Activated CD4-positive, alpha-beta T cell treated with anti-CD3 and anti-CD28 coated beads, Interleukin-2, Interleukin-6, amounts not matched to agents 100 ng/mL and 50 ng/mL, durations not matched to agents 16 hours and 8 hours (primary cell): ENCODE measurements around the gene SPINK5.
A peak's percentile ranks its signal among the peaks of the same experiment; 100 is the strongest.
"Not testable (repeated sequence)": the region's sequence is repeated elsewhere in the genome, so short reads cannot be mapped to it uniquely, and the experiment has no call there.

Source experiments
- DNase-seq: peaks from one replicate; pipeline ENCODE4 v3.0.0-alpha.2; 2020

Gene SPINK5, protein sequence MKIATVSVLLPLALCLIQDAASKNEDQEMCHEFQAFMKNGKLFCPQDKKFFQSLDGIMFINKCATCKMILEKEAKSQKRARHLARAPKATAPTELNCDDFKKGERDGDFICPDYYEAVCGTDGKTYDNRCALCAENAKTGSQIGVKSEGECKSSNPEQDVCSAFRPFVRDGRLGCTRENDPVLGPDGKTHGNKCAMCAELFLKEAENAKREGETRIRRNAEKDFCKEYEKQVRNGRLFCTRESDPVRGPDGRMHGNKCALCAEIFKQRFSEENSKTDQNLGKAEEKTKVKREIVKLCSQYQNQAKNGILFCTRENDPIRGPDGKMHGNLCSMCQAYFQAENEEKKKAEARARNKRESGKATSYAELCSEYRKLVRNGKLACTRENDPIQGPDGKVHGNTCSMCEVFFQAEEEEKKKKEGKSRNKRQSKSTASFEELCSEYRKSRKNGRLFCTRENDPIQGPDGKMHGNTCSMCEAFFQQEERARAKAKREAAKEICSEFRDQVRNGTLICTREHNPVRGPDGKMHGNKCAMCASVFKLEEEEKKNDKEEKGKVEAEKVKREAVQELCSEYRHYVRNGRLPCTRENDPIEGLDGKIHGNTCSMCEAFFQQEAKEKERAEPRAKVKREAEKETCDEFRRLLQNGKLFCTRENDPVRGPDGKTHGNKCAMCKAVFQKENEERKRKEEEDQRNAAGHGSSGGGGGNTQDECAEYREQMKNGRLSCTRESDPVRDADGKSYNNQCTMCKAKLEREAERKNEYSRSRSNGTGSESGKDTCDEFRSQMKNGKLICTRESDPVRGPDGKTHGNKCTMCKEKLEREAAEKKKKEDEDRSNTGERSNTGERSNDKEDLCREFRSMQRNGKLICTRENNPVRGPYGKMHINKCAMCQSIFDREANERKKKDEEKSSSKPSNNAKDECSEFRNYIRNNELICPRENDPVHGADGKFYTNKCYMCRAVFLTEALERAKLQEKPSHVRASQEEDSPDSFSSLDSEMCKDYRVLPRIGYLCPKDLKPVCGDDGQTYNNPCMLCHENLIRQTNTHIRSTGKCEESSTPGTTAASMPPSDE

DNA sequence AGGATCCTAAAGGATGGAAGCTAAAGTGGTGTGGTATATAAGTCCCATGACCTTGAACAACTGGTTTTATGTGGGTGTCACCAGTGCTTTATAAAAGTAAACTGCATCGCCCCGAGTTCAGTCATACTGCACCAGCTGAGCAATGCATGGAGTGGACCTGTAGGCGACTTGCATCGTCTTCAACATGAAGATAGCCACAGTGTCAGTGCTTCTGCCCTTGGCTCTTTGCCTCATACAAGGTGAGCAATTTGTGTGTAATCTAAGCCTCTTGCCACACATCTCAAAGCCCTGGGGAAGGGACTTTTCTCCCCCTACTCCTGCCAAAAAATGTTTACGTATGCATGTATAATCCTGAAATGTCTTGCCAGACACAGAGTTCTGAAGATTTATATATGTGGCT, at the start of gene SPINK5:
SPINK5 (plus strand) TSS at position 120 of the 400 bp plus-strand sequence; CDS start at position 185, 65 bp downstream.
- DNase-seq, result no peak

DNA sequence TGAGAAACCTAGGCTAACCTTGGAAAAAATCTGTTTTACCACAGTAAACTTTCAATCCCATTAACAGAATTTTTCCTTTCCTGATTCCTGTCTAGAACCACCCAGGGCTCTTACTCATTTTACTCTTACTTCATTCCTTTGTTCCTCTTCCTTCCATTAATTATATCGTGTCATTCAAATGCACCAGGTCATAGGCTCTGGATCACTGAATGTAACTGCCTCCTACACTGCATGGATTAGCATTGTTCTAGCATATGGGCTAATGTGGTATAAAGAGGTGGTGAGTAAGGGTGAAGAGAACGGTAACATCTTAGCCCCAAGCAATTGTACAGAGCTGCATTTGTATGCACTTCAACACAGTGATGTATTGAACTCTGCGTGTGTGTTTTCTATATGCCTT, 49.5 kb upstream of the SPINK5 start:
- DNase-seq, result no peak

DNA sequence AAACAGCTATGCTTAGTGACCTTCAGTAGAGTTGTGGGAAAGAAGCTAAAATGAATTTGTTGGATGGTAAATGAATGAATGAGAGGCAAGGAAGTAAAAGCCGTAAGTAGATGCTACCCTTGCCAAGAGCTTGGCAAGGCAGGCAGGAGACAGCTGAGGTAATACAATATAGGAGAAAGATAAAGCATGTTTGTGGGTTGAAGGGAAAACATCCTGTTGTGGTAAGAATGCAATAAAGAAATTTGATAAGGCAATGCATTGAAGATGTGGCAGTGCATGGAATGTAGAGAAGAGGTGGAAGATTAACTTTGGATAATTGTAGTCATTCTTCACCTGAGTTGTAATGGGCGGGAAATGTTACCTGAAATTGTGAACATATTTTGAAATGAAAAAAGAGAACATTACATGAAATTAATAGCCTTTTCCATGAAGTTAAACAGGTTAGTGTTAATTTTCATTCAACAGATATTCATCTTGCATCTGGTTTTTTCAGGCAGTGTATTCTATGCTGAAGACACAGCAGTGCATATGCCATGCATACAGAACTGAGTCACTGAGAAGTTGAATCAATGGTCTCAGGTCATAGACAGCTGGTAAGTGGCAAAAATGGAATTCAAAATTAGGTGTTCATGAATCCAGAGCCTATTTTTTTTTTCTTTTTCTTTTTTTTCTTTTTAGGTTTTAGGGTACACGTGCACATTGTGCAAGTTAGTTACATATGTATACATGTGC, 43.4 kb upstream of the SPINK5 start:
- DNase-seq, result no peak

DNA sequence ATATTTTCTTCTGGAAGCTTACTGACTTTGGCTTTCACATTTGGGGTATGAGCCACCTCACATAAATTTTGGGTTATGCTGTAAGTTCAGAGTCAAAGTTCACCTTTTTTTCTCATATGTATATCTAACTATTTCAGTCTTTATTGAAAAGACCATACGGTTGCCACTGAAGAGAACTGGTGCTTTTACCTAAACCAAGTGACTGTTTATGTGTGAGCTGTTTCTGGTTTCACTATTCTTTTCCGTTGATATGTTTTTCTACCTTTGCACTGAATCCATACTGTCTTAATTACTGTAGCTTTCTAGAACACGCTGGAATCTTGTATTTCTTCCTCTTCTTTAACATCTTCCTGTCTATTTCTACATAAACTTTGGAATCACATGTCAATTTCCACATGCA, 36.3 kb upstream of the SPINK5 start:
- DNase-seq, result no peak

DNA sequence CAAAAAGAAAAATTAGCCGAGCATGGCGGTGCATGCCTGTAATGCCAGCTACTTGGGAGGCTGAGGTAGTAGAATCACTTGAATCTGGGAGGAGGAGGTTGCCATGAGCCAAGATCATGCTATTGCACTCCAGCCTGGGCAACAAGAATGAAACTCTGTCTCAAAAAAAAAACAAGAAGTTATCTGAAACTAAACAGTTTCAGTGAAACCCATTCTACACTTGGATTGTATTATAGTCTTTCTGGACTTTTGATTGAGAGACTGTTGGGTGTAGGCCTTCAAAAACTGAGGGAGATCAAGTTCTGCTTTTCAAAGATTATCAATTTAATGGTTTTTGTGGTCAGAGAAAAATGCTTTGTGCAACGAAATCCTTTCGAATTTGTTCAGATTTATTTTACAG, 34.6 kb upstream of the SPINK5 start:
- DNase-seq, result no peak

DNA sequence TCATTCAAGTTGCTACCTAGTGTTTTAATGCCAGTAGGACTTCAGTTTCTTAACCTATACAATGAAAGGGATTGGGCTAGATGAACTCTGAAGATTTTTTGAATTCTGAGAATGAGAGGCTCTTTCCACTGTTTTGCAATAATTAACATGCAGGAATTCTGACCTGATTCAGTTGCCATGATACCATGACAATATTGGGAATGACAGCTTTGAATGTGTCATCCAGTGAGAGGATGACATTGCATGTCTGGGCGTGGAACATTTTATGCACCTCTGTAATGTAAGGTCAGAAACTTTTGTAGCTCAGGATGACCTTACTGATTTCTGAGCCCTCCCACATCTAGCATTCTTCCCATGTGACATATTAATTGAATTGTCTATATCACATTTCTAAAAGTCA, 30.6 kb upstream of the SPINK5 start:
- DNase-seq, result no peak

DNA sequence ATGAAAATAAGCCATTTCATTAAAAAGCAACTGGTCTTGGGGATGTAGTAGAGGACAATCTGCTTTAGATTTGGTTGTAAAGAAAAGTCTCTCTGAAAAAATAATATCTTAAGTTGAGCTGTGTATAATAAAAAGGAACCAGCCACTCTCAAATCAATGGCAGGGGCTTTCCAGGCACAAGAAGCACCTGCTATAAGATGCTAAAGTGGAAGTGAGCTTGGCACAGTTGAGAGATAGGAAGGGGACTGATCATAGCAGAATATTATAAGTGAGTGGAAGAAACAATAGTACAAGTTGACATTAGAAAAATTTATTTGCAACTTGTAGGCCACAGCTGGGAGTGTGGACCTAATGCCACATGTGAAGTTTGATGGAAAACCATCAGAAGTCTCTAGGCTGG, 28.1 kb upstream of the SPINK5 start:
- no peak for DNase-seq

DNA sequence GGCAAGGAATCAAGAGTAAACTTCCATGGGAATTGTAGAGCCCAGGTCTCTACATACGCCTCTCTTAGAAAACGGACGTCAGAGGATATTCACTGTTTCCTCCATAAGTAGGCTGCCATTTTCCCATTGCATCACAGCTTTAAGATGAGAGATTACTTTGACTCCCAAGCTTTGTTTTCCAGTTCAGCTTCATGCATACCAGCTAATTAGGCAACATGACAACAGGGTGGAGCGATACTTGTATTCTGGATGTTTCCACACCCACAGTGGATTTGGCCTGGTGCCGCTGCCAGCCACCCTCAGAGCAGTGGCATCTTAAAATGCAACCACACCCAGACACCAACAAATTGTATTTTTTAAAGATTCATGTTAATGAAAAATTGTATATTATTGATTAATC, 20.9 kb upstream of the SPINK5 start:
- no peak for DNase-seq

DNA sequence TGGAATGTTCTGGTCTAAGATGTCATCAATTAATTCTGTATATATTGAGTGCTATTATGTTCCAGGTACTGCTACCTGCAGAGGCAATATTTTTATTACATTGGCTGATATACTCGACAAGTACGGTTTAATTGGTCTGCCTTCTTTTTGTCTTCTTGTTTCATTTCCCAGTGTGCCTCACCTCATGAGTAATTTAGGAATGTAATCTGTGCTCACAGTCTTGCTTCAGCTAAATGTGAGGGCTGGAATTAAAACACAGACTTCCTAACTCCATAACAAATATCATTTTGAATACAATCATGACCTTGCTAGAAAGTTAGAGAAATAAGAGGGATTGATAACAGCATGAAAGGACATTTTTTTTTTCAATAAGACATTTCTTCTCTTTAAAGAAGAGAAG, 20.1 kb upstream of the SPINK5 start:
- no peak for DNase-seq

DNA sequence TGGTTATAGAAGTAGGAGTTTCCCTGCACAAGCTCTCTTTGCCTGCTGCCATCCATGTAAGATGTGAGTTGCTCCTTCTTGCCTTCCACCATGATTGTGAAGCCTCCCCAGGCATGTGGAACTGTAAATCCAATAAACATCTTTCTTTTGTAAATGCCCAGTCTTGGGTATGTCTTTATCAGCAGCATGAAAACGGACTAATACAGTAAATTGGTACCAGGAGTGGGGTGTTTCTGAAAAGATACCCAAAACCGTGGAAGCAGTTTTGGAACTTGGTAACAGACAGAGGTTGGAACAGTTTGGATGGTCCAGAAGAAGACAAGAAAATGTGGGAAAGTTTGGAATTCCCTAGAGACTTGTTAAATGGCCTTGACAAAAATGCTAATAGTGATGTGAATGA, 8.6 kb upstream of the SPINK5 start:
- not testable (repeated sequence) for DNase-seq

DNA sequence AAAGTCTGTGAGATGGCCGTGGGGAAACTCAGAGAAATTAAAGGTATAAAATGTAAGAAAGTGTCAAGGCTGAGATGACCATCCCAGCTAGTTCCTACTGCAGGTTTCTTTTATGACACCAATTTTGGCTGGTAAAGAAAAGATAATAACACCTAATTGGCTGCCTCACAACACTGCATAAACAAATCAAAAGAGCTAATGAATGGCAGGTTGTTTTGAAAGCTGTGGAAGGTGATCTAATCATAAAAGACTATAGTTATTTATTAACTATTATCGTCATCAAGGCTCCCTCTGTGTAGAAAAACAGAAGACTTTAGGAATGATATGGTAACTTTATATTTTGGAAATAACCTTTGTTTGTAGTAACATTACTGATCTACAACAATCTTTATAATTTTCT, 3.5 kb upstream of the SPINK5 start:
- no peak for DNase-seq

DNA sequence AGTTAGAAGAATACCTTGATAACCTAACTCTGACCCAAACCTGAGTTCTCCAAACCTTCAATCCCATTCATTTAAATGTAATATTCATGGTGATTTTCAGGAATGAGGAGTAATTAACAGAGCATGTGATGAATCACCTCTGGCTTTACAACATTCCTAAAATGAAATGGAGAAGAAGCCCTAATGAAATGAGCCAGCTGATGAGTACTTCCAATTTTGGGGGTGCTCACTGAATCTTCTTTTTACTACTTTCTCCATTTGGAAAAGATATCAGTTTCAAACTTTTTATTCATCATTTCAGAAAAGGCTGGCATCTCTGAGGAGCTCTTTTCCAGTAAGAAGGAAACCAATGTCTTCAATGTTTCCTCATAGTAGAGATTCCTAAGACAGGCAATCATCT, 2.9 kb upstream of the SPINK5 start:
- DNase-seq, result no peak

DNA sequence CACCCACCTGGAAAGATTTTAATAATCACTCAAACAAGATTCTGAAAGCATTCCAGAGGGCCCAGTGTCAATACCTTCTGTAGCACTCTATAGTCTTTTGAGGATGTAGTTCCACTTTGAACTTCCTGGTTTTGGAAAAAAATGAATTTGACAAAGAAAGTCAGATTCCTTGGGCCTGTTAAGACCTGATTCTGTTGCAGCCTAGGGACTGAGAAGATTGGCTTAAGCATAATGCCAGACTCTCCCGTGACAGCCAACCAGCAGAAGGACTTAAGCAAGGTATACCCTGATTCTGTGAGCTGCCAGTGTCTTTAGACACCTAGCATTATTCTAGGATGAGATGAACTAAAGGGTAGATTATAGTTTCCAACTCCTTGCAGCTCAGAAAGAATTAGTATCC, 6.8 kb downstream of the SPINK5 start:
- no peak for DNase-seq

DNA sequence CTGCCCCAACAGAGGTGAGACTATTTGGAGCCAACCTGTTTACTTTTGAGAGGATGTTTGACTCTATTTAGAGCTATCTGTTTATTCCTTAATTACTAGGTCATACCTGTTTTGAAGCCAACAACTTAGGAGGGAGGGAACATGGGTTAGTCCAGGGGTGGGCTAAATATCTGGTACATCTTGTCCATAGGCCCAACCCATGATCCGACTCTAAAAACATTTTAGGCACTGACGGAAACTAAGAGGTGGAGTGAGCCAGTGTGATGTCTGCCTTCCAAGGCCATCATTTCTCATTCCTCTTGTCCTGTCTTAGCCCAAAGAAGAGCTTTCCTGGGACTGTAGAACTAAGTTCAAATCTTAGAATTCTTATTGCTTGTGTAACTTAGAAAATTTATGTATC, 8.4 kb downstream of the SPINK5 start:
- no peak for DNase-seq

DNA sequence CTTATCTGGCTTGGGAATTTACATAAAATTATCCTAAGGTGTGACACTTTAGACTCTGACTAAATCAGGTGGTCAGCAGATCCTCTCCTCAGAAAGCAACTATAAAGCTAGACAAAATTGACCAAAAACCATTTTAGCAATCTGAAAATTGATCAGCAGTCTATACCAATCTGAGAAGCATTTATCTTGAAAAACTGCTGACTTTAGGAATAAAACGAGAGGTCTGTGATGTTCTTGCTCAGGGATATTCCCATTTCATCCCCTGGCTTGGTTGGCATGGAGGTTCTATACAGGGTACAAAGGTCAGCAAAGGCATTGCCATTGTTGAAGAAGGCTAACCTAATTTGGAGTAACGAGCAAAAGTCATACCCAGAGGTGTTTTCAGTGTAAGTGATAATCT, 11.7 kb downstream of the SPINK5 start:
- DNase-seq, result no peak

DNA sequence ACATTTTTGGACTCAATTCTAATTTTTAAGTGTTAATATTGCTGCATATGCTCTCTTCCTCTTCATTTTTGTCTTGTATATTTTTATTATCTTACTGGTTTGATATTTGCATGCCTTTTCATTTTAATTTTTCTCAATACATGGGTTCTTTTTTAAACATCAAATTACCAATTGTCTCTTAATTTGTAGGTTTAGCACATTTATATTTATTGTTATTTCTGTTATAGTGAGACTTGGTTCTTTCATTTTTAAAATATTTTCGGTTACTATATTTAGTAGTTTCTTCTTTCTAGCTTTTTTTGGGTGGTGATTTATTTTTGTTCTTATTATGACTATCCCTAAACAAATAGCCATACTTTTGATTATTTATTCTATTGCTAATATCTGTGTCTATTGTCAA, 19.4 kb downstream of the SPINK5 start:
- no peak for DNase-seq

DNA sequence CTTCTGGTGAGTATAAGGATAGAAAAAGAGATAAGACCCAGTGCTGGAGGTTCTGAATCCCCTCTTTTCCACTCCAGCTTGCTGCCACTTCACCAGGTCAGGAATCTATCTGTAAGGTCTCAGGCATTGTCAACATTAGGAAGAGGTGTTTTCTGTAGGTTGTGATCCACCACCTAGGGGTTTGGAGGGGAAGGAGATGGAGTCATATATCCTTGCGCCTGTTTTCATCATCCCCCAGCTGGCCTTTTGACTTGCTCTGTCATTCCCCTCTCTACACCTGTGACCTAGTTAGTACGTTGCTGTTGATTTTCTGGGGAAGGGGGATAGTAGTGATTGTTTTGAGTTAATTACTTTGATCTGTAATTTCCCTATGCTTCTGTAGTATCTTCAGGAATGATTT, 20.5 kb downstream of the SPINK5 start:
- DNase-seq, result no peak

DNA sequence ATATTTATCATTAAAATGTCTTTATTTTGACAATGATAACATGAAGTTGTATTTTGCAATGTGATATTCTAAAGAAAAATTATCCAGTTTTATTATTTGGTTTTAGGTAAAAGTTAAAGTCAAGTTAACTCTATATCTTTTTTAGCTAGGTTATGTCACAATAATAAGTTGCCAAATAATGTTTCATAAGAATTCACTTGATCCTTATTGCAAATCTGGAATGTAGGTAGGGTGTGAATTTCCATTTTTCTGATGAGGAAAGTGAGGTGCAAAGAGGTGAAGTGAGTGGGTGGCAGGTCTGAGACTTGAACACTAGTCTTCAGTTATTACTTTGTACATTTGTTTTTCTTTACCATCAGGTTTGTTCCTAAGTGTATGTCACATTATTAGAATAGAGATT, 21.5 kb downstream of the SPINK5 start:
- no peak for DNase-seq

DNA sequence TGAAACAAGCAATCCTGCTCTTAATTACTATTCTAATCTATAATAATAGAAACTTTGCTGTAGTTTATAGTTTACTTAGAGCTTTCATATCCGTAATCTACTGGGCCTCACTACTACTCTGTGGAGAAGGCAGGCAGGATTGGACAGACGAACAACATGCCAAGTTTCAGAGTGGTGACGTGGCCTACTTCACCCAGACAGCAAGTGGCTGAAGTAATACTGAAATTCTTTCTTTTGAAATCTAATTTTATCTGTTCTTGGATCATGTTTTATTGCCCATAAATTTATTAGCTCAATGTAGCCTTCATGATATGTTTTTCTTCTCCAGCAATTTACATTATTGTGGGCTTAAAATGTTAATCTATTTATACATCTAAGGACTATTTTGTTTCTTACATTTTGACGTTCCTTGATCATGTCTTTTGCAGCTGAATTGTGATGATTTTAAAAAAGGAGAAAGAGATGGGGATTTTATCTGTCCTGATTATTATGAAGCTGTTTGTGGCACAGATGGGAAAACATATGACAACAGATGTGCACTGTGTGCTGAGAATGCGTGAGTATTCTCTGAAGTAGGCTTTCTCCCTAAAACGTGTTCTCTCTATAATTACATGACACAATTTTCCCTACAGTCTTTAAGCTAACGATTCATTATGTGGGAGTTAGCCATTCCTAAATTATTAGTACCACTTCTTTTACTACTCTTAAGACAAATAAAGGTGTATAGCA, 22.4 kb downstream of the SPINK5 start:
- DNase-seq, result no peak

DNA sequence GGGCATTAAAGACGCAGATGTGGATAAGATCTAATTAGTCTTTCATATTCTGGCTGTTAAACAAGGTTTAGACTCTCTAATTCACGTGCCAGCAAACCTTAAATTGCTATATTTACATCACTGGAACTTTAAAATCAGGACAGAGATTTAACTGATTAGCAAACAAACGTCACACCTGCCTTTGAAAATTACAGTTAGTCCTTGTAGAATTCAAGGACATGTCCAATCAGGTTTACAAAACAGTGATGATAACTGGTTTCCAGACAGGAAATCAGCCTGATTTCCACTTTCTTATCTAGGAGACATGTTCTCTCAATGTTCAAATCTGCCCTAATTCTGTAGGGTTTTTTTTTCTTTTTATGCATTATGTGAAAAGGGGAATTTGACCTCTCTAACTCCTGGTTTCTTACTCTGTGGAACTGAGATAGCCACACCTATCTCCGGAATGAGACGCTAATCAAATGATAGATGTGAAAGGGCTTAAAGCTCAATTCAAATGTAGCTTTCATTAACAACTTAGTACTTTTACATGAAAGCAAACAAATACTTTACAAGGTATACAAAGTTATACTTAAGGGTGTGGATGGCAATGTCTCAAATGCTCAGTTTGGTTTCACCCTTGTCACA, 26.5 kb downstream of the SPINK5 start:
- DNase-seq, result no peak

DNA sequence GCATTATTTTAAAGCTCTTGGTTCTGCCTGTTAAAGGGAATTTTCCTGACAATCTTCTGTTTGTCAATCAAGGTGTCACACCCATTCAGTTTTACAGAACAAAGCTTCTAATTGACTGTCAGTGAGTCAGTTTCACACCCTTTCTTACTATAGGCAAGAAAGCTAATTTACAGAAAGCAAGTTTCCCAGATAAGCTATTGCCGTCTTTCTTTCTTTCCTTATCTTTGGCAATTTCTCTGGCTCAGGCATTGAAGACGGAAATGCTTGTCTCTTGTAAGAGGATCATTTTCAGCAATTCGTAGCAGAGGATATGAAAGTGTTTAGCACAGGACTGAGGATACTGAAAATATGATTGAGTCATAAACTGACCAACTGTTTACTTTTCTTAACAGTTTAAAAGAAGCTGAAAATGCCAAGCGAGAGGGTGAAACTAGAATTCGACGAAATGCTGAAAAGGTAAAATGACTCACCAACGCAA, 27.0 kb downstream of the SPINK5 start:
- DNase-seq, result peak; percentile 1
